GM12873 (cell line): Measurements from ENCODE around the gene MYO3B.

ENCODE experiments used
- CTCF ChIP-seq: IDR thresholded peaks from 2 replicates; pipeline ENCODE4 v1.5.1; 2012; ENCODE audit warnings: low read depth, mild to moderate bottlenecking, moderate library complexity, low read length, control low read depth; ENCODE audit not compliant: insufficient read depth; ENCODE audit errors: missing control alignments

The MYO3B gene

GRCh38 chr2:170240629-170241028 is 62.7 kb downstream of the MYO3B start:
- no peak for TF ChIP-seq CTCF

- no peak for TF ChIP-seq CTCF
Measured at GRCh38 chr2:170241756-170242155, 63.8 kb downstream of the MYO3B start.

GRCh38 chr2:170243118-170243837 is 65.3 kb downstream of the MYO3B start:
- no peak for TF ChIP-seq CTCF

- TF ChIP-seq CTCF, result no peak
Measured at GRCh38 chr2:170243898-170244297, 66.0 kb downstream of the MYO3B start.

- no peak for TF ChIP-seq CTCF
Measured at GRCh38 chr2:170244555-170244954, 66.6 kb downstream of the MYO3B start.

GRCh38 chr2:170245312-170245711 is 67.4 kb downstream of the MYO3B start:
- TF ChIP-seq CTCF, result no peak

GRCh38 chr2:170247333-170247732 is 69.4 kb downstream of the MYO3B start:
- no peak for TF ChIP-seq CTCF
